ENCODE data around the gene BTG4. TPM values are rescaled to one million over a fixed set of nuclear protein-coding genes. Genes with fewer than 3 reads are reported as not detected.

Gene BTG4
- total and polyA plus RNA-seq, 2 donors (not counting 3 experiments of a cell fraction or from before 2014, with no cell fraction given), result not detected

GRCh38 chr11:111476956-111477355 lies 35.2 kb downstream of the BTG4 start:
- H3K36me3 ChIP-seq (ENCODE audit: control insufficient read depth in 2 of 2, extremely low read depth in 1 of 2, insufficient read depth in 2 of 2, low read length in 2 of 2), result no peaks in the 10 kb centered on the region
- H3K79me2 ChIP-seq (ENCODE audit: control insufficient read depth, insufficient read depth, low read length), result no peaks in the 10 kb centered on the region
- no peak overlapping the region for H3K27ac ChIP-seq (ENCODE audit: insufficient read depth, low read depth, low read length)
- H3K4me2 ChIP-seq (ENCODE audit: insufficient read depth, low read length), result no peak overlapping the region
- no peaks in the 10 kb centered on the region for H4K20me1 ChIP-seq (replicated peaks; ENCODE audit: control insufficient read depth, extremely low read depth, insufficient read depth, low read length)
- H3K9me3 ChIP-seq (replicated peaks; ENCODE audit: control insufficient read depth, insufficient read depth, low read length), result no peaks in the 10 kb centered on the region
- TF ChIP-seq EZH2 (IDR thresholded peaks at IDR 0.05; ENCODE audit: borderline replicate concordance, low read depth, low read length, severe bottlenecking) (no peak), MAX (IDR thresholded peaks at IDR 0.05; ENCODE audit: insufficient read depth, insufficient read length) (no peak), MYC (IDR thresholded peaks at IDR 0.05; ENCODE audit: low read depth, low read length) (no peak), FOS (IDR thresholded peaks at IDR 0.05; ENCODE audit: borderline replicate concordance, insufficient read depth, low read length) (no peak), POLR2AphosphoS5 (IDR thresholded peaks at IDR 0.05; ENCODE audit: insufficient read depth, low read depth, low read length) (no peak), JUN (IDR thresholded peaks at IDR 0.05; ENCODE audit: borderline replicate concordance, insufficient read depth, insufficient read length, low read depth) (no peak), POLR2A (IDR thresholded peaks at IDR 0.05; ENCODE audit: low read depth, low read length) (no peak), CTCF (IDR thresholded peaks at IDR 0.05; ENCODE audit: extremely low read depth in 1 of 2, insufficient read depth in 1 of 2, low read depth in 1 of 2, low read length in 2 of 2) (no peak), GATA2 (IDR thresholded peaks at IDR 0.05; ENCODE audit: insufficient read depth, insufficient read length, low read depth, low read length) (no peak)
- H3K4me3 ChIP-seq (replicated peaks in 1 of 3; ENCODE audit: insufficient read depth in 1 of 3, low read depth in 1 of 3, low read length in 3 of 3), result no peak overlapping the region
- DNase-seq (ENCODE audit: low read depth, low spot score) (no peak), FAIRE-seq (no peak)
- ChIA-PET POLR2A (no interaction called here), CTCF (no interaction called here)
- intact Hi-C loops (cut with micrococcal nuclease) (no loop called here), dilution Hi-C loops (cut with MboI; ENCODE audit: extremely low pct_ligation_motif_present, low sequenced_read_pairs) (no loop called here)
- H3K27me3 ChIP-seq (ENCODE audit: control insufficient read depth in 2 of 2, insufficient read depth in 2 of 2, low read length in 2 of 2), result no peaks in the 10 kb centered on the region
- BruUV-seq (replicated peaks), result no TSS peak
- H3K9me1 ChIP-seq (replicated peaks; ENCODE audit: control insufficient read depth, extremely low read depth, insufficient read depth, low read length), result no peaks in the 10 kb centered on the region
- H3K4me1 ChIP-seq (ENCODE audit: control insufficient read depth, extremely low read depth, insufficient read depth, low read length), result no peaks in the 10 kb centered on the region
- H3K9ac ChIP-seq (replicated peaks; ENCODE audit: extremely low read depth, insufficient read depth, low read length), result no peak overlapping the region
- H2AFZ ChIP-seq (ENCODE audit: low read depth, low read length), result no peak overlapping the region
